Measurements from ENCODE around the gene SRRM4.

SRRM4 gene

DNA sequence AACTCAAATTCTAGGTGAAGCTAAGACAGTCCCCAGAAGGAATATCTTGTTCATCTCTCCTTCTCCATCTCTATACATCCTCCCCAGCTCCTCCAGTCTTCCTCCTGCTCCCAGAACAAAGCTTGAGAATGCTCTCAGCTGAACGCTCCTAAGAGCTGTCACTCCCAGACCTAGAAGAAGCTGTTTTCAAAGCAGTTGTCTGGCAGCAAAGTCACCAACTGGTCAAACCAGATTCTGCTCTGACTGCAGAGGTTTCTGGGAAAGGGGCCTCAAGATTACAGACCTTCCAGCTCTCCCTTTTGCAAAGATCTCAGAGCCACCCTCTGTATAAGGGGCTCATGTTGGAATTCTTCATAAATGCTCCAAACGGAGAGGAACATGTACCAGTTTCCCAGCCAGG lies 187.8 kb downstream of the SRRM4 start:
- Histone ChIP-seq H3K36me3 (ENCODE audit: control insufficient read depth, insufficient read depth, low read length) (no peaks in the 10 kb centered on the region), H3K27me3 (ENCODE audit: control insufficient read depth, insufficient read depth, low read length) (no peaks in the 10 kb centered on the region), H3K4me1 (ENCODE audit: control insufficient read depth, insufficient read depth, low read length) (no peaks in the 10 kb centered on the region), H3K9ac (ENCODE audit: low read length) (no peak overlapping the region), H3K4me3 (ENCODE audit: low read length) (no peak overlapping the region), H3K27ac (ENCODE audit: low read depth, low read length) (no peak overlapping the region)

DNA sequence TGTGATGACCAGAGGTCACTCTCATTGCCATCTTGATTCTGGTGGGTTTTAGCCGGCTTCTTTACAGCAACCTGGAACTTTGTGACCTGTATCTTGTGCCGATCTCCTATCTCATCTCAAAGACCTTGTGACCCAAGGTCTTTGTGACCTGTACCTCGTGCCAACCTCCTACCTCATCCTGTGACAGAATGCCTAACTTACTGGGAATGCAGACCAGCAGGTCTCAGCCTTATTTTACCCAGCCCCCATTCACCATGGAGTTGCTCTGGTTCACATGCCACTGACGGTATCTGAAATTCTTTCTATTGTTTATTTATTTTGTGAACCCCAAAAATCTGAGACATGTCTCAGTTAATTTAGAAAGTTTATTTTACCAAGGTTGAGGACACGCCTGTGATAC lies 189.9 kb downstream of the SRRM4 start:
- no peaks in the 10 kb centered on the region for H3K4me1 ChIP-seq (ENCODE audit: control insufficient read depth, insufficient read depth, low read length)
- H3K4me3 ChIP-seq (ENCODE audit: low read length) = no peak overlapping the region
- H3K27ac ChIP-seq (ENCODE audit: low read depth, low read length) = no peak overlapping the region
- no peak overlapping the region for H3K9ac ChIP-seq (ENCODE audit: low read length)
- no peaks in the 10 kb centered on the region for H3K36me3 ChIP-seq (ENCODE audit: control insufficient read depth, insufficient read depth, low read length)
- H3K27me3 ChIP-seq (ENCODE audit: control insufficient read depth, insufficient read depth, low read length) = no peaks in the 10 kb centered on the region

DNA sequence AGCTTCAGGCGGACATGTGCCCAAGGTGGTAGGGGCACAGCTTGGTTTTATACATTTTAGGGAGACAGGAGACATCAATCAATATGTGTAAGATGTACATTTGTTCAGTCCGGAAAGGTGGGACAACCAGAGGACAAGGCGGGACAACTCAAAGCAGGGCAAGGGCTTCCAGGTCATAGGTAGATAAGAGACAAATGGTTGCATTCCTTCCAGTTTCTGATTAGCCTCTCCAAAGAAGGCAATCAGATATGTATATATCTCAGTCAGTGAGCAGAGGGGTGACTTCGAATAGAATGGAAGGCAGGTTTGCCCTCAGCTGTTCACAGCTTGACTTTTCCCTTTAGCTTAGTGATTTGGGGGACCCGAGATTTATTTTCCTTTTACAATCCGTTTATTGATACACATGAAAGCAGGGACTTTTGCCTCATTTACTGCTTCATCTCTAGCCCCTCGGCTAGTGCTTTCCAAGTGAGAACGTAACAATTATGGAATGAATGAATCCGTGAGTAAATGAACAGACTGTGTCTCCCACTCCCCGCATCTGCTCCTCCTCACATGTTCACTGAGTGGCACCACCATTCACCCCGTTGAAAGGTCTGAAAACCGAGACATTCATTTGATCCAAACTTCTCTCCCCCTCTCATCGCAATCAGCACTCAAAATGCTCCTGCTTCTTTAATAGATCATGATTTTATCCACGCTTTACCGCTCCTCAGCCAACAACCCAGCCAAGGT lies 190.5 kb downstream of the SRRM4 start:
- Histone ChIP-seq H3K27ac (ENCODE audit: low read depth, low read length) (no peak overlapping the region), H3K4me3 (ENCODE audit: low read length) (no peak overlapping the region), H3K4me1 (ENCODE audit: control insufficient read depth, insufficient read depth, low read length) (peaks cover 4% of the 10 kb centered on the region)

DNA sequence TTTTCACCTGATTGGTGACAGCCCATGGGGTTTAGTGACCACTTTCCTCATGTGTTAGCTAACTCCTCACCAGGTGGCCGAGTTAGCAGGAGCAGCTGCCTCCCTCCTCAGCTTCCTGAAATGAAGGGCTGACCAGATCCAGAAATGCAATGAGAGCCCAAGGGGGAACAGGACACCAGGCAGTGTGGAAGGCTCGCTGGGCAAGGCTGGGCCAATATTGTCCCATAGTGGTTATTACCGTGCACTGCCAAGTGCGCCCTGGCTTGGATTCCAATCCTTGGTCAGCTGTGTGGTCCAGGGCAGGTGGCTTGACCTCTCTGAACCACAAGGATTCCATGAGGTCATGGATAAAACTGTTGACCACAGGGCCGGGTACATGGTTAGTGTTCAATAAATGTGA lies 193.7 kb downstream of the SRRM4 start:
- Histone ChIP-seq H3K4me3 (ENCODE audit: low read length) (no peak overlapping the region), H3K4me1 (ENCODE audit: control insufficient read depth, insufficient read depth, low read length) (peaks cover 6% of the 10 kb centered on the region), H3K27ac (ENCODE audit: low read depth, low read length) (peak overlapping the region; percentile 21), H3K9ac (ENCODE audit: low read length) (no peak overlapping the region), H3K27me3 (ENCODE audit: control insufficient read depth, insufficient read depth, low read length) (no peaks in the 10 kb centered on the region), H3K36me3 (ENCODE audit: control insufficient read depth, insufficient read depth, low read length) (no peaks in the 10 kb centered on the region)

More for the DNA sequence above, 190.5 kb downstream of the SRRM4 start:
- no peak overlapping the region for H3K9ac ChIP-seq (ENCODE audit: low read length)
- H3K36me3 ChIP-seq (ENCODE audit: control insufficient read depth, insufficient read depth, low read length) = no peaks in the 10 kb centered on the region
- no peaks in the 10 kb centered on the region for H3K27me3 ChIP-seq (ENCODE audit: control insufficient read depth, insufficient read depth, low read length)

DNA sequence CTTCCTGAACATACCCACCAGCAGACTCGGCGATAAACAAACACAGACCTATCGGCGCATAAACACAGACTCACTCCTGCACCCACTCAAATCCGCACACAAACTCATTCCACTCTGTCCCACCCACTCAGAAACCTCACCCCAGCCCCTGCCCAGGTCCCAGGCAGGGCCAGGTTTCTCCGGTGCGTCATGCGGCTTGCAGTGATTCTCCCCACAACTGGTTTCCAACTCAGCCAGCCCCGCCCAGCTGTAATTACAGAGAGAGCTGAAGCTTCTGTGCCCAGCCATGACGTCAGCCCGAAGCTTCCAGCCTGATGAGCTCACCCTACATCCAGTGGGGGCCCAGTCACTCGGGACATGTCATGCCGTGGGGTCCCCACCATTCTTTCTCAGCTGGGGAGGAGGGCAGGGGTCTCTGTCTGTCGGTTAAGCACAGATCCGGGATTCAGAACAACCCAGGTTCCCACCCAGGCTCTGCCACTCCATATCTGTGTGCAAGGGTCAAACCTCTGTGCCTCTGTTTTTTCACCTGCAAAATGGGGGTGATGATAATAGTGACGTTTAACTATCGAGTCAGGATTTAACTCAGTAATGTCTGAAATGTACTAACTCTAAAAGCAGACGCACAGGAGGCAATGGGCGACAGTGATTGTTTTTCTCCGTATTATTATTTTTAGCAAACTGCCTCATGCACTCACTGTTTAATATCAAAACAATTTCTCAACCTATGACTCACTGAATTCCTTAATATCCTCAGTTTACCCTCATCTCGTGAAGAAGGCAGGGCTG lies 195.1 kb downstream of the SRRM4 start:
- H3K4me3 ChIP-seq (ENCODE audit: low read length) = peak overlapping the region; percentile 57
- peaks cover 6% of the 10 kb centered on the region for H3K4me1 ChIP-seq (ENCODE audit: control insufficient read depth, insufficient read depth, low read length)

DNA sequence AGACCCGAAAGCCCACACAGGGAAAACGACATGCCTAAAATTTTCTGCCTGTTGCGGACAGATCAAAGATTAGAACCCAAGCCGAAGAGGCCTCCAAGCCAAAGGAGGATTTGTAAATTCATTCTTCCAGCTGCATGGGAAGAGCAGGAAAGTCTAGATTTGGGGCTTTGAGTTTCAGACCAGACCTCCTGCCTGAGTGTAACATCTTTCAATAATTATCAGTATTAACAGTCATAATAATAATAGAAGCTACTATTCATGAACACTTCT lies 195.7 kb downstream of the SRRM4 start:
- H3K4me1 ChIP-seq (ENCODE audit: control insufficient read depth, insufficient read depth, low read length) = peaks cover 6% of the 10 kb centered on the region
- no peaks in the 10 kb centered on the region for H3K27me3 ChIP-seq (ENCODE audit: control insufficient read depth, insufficient read depth, low read length)
- H3K36me3 ChIP-seq (ENCODE audit: control insufficient read depth, insufficient read depth, low read length) = no peaks in the 10 kb centered on the region
- H3K9ac ChIP-seq (ENCODE audit: low read length) = no peak overlapping the region
- H3K4me3 ChIP-seq (ENCODE audit: low read length) = no peak overlapping the region
- H3K27ac ChIP-seq (ENCODE audit: low read depth, low read length) = peak overlapping the region; percentile 90

More for the DNA sequence above, 195.1 kb downstream of the SRRM4 start:
- Histone ChIP-seq H3K36me3 (ENCODE audit: control insufficient read depth, insufficient read depth, low read length) (no peaks in the 10 kb centered on the region), H3K27me3 (ENCODE audit: control insufficient read depth, insufficient read depth, low read length) (no peaks in the 10 kb centered on the region), H3K9ac (ENCODE audit: low read length) (peak overlapping the region; percentile 57), H3K27ac (ENCODE audit: low read depth, low read length) (peak overlapping the region; percentile 90)

DNA sequence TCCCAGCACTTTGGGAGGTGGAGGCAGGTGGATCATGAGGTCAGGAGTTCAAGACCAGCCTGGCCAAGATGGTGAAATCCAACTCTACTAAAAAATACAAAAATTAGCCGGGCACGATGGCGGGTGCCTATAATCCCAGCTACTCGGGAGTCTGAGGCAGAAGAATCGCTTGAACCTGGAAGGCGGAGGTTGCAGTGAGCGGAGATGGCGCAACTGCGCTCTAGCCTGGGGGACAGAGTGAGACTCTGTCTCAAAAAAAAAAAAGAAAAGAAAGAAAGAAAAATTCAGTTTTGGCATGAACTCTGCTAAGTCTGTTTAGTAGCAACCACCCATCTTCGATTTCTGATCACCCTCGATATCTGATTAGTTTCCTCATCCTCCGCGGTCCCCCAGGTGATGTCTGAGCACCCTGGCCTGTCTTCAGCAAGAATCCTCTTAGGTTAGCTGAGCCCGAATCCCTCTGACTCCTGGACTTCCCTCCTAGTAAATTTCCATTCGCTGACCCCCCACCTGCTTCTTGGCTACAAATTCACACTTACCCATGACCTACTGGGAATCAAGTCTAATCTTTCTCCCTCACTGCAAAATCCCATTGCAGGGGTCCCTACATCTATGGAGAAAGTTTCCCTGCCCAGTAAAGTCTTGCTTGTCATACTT lies 196.5 kb downstream of the SRRM4 start:
- no peak overlapping the region for H3K4me3 ChIP-seq (ENCODE audit: low read length)
- H3K36me3 ChIP-seq (ENCODE audit: control insufficient read depth, insufficient read depth, low read length) = no peaks in the 10 kb centered on the region
- peak overlapping the region; percentile 99 for H3K27ac ChIP-seq (ENCODE audit: low read depth, low read length)
- no peak overlapping the region for H3K9ac ChIP-seq (ENCODE audit: low read length)
- no peaks in the 10 kb centered on the region for H3K27me3 ChIP-seq (ENCODE audit: control insufficient read depth, insufficient read depth, low read length)
- peaks cover 8% of the 10 kb centered on the region for H3K4me1 ChIP-seq (ENCODE audit: control insufficient read depth, insufficient read depth, low read length)

DNA sequence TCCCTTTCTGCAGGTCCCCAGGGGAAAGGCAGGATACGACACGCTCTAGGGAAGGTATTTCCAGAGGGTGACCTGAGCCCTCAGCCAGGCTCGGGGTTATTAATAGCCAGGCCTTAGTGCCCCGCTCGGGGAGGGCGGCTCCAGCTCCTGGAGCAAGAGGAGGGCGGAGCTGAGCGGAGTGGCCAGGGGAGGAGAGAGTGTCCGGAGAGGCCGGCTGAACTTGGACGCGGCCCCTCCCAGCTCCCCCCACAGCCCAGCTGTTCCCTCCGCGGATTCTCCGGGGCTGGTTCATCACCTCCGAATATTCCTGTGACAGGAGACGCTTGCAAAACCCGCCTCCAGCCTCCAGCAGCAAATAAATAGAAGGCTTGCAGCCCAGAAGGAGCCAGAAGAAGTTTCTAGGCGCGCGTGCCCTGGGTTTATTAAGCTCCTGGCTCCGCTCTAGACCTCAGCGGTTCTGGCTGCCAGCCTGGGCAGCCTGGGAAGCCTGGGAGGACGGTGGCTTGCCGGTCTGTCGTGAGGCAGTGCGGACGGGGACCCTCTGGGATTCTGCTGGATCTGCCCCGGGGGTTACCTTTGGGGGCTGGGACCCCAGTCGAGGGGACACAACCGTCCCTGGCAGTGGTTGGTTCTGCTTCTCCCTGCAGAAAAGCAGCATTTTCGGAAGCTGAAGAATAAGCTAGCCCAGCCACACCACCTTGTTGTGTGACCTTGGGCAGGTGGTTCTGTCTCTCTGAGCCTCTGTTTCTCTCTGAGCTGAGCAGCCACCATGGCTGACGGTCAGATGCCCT lies 197.4 kb downstream of the SRRM4 start, which contains the start of gene HSPB8:
Gene HSPB8, plus strand, starts transcription at position 388 of the 791 bp plus-strand sequence. Its CDS starts 382 bp downstream, at position 770.
- peak within 1 kb of the TSS; percentile 92 for H3K9ac ChIP-seq (ENCODE audit: low read length)
- no peaks in the 10 kb centered on the region for H3K27me3 ChIP-seq (ENCODE audit: control insufficient read depth, insufficient read depth, low read length)
- peak within 1 kb of the TSS; percentile 83 for H3K4me3 ChIP-seq (ENCODE audit: low read length)
- peaks cover 10% of the 10 kb centered on the region for H3K4me1 ChIP-seq (ENCODE audit: control insufficient read depth, insufficient read depth, low read length)
- peak within 1 kb of the TSS; percentile 99 for H3K27ac ChIP-seq (ENCODE audit: low read depth, low read length)
- no peaks in the 10 kb centered on the region for H3K36me3 ChIP-seq (ENCODE audit: control insufficient read depth, insufficient read depth, low read length)

DNA sequence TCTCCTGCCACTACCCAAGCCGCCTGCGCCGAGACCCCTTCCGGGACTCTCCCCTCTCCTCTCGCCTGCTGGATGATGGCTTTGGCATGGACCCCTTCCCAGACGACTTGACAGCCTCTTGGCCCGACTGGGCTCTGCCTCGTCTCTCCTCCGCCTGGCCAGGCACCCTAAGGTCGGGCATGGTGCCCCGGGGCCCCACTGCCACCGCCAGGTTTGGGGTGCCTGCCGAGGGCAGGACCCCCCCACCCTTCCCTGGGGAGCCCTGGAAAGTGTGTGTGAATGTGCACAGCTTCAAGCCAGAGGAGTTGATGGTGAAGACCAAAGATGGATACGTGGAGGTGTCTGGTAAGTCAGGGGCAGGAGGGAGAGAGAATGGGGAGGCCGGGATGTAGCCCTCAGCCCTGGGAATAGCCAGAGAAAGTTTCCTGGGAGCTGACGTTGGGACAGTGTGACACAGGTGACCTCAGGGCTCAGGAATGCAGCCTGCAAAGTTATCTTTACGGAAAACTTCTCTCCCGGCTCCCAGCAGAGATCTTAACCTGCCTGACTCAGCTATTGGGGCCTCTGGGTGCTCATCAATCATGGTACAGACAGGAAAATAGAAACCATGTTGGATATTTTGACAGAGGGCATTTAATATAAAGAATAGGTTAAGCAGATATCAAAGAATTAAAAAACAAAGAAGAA lies 198.1 kb downstream of the SRRM4 start:
- H3K27me3 ChIP-seq (ENCODE audit: control insufficient read depth, insufficient read depth, low read length) = no peaks in the 10 kb centered on the region
- H3K36me3 ChIP-seq (ENCODE audit: control insufficient read depth, insufficient read depth, low read length) = no peaks in the 10 kb centered on the region
- peak overlapping the region; percentile 83 for H3K4me3 ChIP-seq (ENCODE audit: low read length)
- H3K27ac ChIP-seq (ENCODE audit: low read depth, low read length) = peak overlapping the region; percentile 99
- H3K4me1 ChIP-seq (ENCODE audit: control insufficient read depth, insufficient read depth, low read length) = peaks cover 10% of the 10 kb centered on the region
- peak overlapping the region; percentile 92 for H3K9ac ChIP-seq (ENCODE audit: low read length)

DNA sequence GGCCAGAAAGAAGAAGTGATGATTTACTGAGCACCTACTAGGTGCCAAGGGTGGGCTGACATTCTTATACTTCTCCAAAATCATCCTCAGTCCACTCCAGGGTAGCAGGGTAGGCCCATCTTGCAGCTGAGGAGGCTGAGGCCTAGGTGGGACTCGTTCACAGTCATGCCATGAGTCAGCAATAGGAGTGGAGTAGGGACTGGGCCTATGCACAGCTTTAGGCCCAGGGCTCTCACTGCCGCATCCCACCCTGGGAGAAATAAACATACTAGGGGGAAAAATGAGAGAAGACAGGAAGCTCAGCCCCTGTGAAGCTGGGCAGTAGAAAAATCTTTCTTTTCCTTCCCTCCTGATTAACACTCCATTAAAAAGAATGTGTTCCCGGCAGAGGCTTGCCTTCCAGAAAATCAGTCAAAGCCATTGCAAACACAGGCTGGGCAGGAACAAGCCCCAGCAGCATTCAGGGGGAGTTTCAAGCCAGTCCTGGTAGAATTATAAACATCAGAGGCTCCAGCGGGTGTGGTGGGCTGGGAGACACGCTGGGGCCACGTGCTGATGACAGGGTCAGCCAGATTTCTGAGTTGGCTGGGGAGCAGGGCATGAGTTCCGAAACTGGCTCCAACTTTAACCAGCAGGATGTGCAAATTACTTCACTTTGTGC lies 199.2 kb downstream of the SRRM4 start:
- no peaks in the 10 kb centered on the region for H3K27me3 ChIP-seq (ENCODE audit: control insufficient read depth, insufficient read depth, low read length)
- peak overlapping the region; percentile 99 for H3K27ac ChIP-seq (ENCODE audit: low read depth, low read length)
- no peaks in the 10 kb centered on the region for H3K36me3 ChIP-seq (ENCODE audit: control insufficient read depth, insufficient read depth, low read length)
- H3K9ac ChIP-seq (ENCODE audit: low read length) = peak overlapping the region; percentile 42
- peaks cover 10% of the 10 kb centered on the region for H3K4me1 ChIP-seq (ENCODE audit: control insufficient read depth, insufficient read depth, low read length)
- H3K4me3 ChIP-seq (ENCODE audit: low read length) = peak overlapping the region; percentile 83

DNA sequence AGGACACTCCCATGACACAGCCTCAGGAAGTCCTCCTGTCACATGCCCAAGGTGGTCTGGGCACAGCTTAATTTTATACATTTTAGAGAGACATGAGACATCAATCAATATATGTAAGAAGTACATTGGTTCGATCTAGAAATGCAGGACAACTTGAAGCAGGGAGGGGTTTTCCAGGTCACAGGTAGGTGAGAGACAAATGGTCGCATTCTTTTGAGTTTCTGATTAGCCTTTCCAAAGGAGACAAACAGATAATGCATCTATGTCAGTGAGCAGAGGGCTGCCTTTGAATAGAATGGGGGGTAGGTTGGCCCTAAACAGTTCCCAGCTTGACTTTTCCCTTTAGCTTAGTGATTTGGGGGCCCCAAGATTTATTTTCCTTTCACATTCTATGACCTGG lies 199.9 kb downstream of the SRRM4 start:
- Histone ChIP-seq H3K36me3 (ENCODE audit: control insufficient read depth, insufficient read depth, low read length) (no peaks in the 10 kb centered on the region), H3K4me3 (ENCODE audit: low read length) (peak overlapping the region; percentile 83), H3K9ac (ENCODE audit: low read length) (peak overlapping the region; percentile 4), H3K27me3 (ENCODE audit: control insufficient read depth, insufficient read depth, low read length) (no peaks in the 10 kb centered on the region), H3K27ac (ENCODE audit: low read depth, low read length) (peak overlapping the region; percentile 99), H3K4me1 (ENCODE audit: control insufficient read depth, insufficient read depth, low read length) (peaks cover 13% of the 10 kb centered on the region)

All from rectal smooth muscle tissue (tissue), 1 donor.